Right lobe of liver (tissue), 4 donors: ENCODE results near the gene NOD2.

ENCODE experiments used
- POLR2A ChIP-seq: fragments of 450-650 bp; IDR thresholded peaks from one replicate; pipeline ENCODE4 v1.6.1; 2017; ENCODE audit warnings: antibody characterized with exemption, mild to moderate bottlenecking
- TF ChIP-seq, protein P1 (sequence below), 4 donors: fragments of 200-600 bp in 3 of 4; fragments of 450-650 bp in 1 of 4; IDR thresholded peaks; one replicate each; pipeline versions ENCODE4 v1.5.1 to v1.8.0; 2016 to 2022; ENCODE audit warnings: antibody characterized with exemption in 4 of 4, mild to moderate bottlenecking in 2 of 4
- donor health status: DM: no; HTN: no; CAD: no.
- donor health status: DM: no; HTN: no; CAD: no.
- donor health status: DM: no; HTN: yes; CAD: no.

DNA sequence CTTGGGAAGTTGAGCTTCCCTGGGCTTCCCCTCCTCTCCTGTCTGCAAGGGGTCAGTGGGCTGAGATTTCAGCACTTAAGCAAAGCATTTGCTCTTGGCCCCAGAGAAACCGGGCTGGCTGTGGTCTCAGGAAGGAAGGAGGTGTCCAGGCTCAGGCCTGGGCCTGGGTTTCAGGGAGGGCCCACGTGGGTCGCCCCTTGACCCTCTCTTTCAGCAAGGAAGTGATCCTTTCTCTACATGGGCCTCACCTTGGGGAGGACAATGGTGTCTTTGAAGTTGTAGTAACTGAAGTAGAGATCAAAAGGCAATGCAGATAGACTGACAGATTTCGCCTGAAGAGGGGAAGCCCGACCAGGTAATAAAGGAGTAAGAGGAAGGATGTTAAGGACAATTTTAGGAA, 2.7 kb downstream of the NOD2 start:
- TF ChIP-seq, protein P1, sequence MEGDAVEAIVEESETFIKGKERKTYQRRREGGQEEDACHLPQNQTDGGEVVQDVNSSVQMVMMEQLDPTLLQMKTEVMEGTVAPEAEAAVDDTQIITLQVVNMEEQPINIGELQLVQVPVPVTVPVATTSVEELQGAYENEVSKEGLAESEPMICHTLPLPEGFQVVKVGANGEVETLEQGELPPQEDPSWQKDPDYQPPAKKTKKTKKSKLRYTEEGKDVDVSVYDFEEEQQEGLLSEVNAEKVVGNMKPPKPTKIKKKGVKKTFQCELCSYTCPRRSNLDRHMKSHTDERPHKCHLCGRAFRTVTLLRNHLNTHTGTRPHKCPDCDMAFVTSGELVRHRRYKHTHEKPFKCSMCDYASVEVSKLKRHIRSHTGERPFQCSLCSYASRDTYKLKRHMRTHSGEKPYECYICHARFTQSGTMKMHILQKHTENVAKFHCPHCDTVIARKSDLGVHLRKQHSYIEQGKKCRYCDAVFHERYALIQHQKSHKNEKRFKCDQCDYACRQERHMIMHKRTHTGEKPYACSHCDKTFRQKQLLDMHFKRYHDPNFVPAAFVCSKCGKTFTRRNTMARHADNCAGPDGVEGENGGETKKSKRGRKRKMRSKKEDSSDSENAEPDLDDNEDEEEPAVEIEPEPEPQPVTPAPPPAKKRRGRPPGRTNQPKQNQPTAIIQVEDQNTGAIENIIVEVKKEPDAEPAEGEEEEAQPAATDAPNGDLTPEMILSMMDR (IDR thresholded peaks at IDR 0.05): no peak
- TF ChIP-seq POLR2A: no peak
